Left forelimb (tissue), 1 donor: ENCODE results near the gene MYO9B.
A peak's percentile ranks its signal among the peaks of the same experiment; 100 is the strongest.

ENCODE experiments used
- DNase-seq: peaks from one replicate; pipeline ENCODE4 v3.0.0-alpha.2; 2018; ENCODE audit warnings: low spot score

The MYO9B gene, protein sequence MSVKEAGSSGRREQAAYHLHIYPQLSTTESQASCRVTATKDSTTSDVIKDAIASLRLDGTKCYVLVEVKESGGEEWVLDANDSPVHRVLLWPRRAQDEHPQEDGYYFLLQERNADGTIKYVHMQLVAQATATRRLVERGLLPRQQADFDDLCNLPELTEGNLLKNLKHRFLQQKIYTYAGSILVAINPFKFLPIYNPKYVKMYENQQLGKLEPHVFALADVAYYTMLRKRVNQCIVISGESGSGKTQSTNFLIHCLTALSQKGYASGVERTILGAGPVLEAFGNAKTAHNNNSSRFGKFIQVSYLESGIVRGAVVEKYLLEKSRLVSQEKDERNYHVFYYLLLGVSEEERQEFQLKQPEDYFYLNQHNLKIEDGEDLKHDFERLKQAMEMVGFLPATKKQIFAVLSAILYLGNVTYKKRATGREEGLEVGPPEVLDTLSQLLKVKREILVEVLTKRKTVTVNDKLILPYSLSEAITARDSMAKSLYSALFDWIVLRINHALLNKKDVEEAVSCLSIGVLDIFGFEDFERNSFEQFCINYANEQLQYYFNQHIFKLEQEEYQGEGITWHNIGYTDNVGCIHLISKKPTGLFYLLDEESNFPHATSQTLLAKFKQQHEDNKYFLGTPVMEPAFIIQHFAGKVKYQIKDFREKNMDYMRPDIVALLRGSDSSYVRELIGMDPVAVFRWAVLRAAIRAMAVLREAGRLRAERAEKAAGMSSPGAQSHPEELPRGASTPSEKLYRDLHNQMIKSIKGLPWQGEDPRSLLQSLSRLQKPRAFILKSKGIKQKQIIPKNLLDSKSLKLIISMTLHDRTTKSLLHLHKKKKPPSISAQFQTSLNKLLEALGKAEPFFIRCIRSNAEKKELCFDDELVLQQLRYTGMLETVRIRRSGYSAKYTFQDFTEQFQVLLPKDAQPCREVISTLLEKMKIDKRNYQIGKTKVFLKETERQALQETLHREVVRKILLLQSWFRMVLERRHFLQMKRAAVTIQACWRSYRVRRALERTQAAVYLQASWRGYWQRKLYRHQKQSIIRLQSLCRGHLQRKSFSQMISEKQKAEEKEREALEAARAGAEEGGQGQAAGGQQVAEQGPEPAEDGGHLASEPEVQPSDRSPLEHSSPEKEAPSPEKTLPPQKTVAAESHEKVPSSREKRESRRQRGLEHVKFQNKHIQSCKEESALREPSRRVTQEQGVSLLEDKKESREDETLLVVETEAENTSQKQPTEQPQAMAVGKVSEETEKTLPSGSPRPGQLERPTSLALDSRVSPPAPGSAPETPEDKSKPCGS (N-terminal part only)

DNA sequence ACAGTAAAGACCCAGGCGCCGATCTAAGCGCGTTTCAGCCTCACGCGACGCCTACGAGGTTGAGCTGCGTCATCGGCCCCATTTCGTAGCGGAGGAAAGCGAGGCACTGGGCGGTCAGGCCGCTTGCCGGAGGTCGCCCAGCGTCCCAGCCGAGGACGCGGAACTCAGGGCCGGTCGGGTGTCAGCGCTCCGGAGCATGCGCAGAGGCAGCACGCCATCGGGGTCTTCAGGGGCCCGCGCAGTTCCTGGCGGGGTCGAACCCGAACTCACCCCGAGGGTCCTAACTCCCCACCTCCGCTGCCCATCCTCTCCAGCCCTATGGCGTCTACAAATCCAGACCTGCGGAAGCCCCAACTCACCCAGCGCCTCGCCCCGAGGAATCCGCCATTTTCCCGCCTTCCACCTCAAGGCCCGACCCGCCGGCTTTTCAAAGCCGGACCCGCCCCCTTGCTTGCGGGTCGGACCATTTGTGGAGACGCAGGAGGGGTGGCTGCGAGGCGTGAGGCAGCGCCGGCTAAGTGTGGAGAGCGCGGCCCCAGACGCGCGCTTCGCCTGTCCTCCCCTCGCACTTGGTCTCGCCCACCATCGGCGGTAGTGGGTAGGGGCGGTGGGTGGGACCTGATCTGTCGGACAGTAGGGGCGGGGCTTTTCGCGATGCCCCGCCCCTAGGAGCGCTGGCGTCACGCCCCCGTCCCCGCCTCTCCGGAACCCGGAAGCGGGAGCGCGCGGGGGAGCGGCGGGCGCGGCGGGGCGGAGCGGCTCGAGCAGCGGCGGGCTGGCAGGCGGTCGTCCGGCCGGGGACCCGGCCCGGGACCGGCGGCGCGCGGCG, at the start of gene MYO9B, which contains the start of gene HAUS8:
Gene MYO9B (plus strand): TSS at position 743 of the 829 bp plus-strand sequence. CDS start 25,941 bp downstream, outside the sequence.
Gene HAUS8 (minus strand): TSS at position 418 of the 829 bp plus-strand sequence. CDS start 30 bp downstream, at position 388.
- peak; percentile 100 for DNase-seq

DNA sequence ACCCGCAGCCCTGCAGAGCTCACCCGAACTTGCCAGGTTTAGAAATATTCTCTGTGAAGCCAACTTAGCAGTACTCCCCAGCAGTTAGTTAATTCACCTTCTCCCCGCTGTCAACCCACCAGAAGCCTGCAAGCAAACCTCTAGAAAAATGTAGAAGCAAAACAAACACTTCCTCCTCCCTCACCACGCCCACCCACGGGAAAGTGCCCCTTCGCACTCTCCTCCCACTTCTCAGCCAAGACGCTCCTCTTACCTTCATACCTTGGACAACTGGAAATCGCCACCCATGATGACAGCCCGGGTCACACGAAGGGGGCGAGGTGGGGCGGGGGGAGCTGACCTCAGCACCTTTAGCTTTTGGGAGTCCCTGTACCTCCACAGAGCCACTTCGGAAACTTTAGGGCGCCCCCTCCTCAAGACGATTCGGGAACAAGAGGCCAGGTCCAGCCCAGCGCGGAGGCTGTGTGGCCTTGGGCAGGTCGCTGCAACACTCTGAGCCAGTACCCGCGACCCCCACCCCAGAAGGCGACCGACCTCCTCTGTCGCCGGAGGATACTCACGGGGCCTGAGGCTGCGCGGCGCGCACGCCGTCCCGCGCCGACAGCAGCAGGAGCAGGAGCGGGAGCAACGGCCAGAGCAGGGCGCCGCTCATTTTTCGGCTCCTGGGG, 49.5 kb upstream of the MYO9B start:
- no peak for DNase-seq

DNA sequence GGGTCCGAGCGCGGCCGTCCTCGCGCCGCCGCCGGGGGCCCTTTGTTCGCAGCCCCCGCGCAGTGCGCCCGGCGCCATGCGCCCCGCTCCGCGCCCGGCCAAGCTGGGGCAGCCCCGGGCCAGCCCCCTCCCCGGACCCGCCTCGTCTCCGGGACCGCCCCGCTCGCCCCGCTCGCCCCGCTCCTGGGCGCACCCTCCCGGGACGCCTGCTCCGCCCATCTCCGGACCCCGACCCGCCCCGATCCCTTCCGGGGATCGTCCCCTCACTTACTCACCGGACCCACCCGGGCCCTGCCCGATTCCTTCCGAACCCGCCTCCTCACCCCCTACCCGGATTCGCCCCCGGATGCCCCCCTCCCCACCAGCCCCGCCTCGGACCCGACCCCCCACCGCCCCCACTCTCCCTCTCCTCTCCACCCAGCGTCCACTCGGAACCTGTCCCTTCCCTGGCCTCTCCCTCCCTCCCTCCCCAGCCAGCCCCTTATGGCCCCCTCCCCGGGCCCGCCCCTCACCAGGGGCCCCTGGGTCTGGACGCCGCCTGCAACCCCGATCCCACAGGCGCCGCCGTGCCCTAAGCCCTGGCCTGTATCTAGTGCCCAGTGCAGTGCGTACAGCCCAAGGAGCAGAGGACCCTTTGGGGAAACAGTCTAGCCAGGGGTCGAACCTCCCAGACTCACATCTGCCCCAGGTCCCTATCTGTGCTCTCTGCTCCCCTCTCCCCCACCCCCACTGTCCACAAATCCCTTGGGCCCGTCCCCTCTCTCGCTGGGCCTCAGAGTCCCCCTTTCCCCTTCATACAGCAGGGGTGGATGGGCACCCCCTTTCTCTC, 48.7 kb upstream of the MYO9B start, which contains the start of gene CPAMD8:
Gene CPAMD8 (minus strand): TSS at position 105 of the 829 bp plus-strand sequence. CDS start 168 bp downstream, outside the sequence.
- DNase-seq, result no peak

DNA sequence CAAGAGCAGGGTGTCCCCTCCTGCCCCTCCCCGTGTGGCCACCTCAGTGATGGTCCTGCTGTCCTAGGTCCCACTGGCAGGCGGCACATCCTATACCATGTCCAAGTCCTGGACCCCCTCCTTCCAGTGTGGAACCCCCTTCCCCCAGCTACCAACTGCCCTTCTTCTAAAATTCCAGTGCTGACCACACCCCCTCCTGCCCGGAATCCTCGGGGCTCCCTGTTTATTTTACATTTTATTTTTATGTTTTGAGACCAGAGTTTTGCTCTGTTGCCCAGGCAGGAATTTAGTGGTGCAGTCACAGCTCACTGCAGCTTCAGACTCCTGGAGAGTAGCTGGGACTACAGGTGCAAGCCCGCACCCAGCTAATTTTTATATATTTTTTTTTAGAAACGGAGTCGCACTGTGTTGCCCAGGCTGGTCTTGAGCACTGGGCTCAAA, 48.0 kb upstream of the MYO9B start:
- DNase-seq, result no peak

DNA sequence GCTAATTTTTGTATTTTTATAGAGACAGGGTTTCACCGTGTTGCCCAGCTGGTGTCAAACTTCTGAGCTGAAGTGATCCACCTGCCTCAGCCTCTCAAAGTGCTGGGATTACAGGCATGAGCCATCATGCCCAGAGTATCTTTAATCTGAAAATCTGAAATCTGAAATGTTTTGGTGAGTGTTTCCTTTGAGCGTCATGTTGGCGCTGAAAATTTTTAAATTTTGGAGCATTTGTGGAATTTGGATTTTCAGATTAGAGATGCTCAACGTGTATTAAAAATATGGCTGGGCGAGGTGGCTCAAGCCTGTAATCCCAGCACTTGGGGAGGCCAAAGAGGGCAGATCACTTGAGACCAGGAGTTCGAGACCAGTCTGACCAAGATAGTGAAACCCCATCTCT, 43.8 kb upstream of the MYO9B start:
- DNase-seq, result no peak

DNA sequence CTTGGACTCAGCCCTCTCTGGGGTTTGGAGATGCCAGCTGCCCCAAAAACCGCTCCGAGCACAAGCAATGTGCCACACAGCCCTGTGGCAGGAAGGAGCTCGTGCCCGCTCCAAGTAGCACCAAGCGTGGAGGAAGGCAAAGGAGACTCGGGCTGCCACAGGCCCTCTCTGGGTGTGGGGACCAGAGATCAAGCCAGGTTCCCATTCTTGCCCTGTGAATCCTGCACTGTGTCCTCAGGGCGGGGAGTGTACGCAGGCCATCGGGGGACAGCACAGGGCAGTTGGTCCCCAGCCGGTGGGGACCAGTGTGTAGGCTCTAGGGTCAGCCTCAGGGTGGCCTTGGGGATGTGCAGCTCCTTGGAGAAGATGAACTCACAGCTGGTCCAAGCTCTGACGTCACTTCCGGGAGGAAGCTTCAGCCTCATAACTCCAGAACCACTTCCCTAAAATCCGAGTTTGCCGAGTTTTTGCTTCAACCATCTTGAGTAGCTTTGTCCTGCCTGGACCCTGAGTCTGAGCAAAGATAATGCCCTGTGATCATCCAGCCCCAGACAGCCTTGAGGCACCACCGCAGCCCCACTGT, 39.6 kb upstream of the MYO9B start:
- DNase-seq, result no peak

DNA sequence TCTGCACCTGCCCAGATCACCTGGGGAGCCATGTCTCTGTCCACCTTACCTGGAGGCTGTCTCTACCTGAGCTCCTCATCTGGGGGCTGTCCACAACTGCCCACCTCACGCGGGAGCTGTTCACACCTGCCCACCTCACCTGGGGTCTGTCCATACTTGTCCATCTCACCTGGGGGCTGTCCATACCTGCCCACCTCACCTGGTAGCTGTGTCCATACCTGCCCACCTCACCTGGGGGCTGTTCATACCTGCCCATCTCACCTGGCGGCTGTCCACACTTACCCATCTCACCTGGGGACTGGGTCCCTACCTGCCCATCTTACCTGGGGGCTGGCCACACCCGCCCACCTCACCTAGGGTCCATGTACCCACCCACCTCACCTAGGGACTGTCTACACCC, 38.9 kb upstream of the MYO9B start:
- no peak for DNase-seq

DNA sequence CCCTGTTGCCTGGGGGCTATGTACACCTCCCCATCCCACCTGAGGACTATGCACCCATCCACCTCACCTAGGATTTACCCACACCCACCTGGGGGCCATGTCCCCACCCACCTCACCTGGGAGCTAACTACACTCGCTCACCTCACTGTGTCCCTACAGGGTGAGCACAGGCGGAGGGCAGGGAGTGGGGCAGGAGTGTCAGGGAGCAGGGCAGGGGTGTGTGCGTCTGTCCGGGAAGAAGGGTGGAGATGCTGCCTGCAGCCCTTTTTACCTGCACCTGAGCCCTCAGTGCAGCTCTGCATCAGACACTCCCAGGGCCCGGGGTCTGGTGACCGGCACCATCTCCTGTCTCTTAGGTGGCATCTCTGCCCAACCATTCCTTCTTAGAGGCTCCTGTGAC, 38.4 kb upstream of the MYO9B start:
- DNase-seq, result no peak

DNA sequence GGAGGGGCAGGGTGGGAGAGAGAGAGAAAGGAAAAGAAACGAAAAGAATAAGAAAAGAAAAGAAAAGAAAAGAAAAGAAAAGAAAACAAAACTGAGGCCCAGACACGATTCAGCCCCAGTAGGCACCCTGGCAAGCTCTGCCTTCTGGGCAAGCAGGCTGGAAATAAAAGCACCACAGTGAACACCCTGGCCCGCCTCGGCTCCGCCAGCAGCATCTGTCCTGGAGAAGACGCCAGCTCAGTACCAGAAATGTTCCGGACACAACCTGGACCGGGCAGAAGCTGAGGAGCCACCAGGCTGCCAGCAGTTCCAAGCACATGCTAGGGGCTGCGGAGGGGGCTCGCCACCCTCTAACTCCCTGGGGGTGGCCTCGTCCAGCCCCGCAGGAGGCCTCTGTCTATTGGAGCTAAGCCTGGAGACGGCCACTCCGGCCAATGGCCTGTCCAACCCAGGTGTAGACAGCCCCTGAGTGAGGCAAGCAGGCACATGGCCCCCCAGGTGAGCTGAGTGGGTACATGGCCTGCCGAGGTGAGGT, 37.5 kb upstream of the MYO9B start:
- no peak for DNase-seq

DNA sequence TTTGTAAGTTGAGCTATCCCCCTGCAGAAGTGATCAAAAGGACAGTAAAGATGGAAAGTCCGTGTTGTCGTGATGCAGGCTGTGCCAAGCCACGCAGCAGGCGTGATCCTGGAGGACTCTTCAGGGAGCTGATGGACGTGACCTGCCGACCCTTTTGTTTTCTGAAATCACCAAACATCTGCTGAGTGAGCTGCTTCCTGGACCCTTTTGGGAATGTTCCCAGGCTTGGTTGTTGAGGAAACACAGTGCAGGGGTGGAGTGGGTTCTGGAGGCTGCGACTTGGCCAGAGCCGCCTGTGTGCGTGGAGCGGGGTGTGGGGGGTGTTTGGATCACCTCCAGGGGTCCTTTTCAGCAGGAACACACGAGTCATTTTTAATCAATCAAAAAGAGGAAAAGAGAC, 33.6 kb upstream of the MYO9B start:
- no peak for DNase-seq

DNA sequence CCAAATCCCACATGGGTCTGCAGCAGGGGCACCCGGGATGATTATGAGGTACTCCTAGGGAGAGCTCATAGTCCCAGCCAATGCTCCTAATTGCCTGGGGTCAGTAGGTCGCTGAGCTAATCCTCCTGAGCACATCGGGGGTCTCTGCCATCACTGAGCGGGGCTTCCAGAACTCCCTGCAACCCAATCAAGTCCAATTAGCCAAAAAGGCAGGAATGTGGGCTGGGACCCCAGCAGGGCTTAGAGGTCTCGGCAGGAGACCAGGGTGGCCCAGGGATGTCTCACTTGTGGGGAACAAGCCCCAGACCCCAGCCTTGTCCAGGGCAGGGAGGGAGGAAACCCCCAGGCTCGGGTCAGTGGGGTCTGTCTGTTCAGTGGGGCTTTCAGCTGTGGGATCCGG, 31.8 kb upstream of the MYO9B start:
- DNase-seq, result no peak

DNA sequence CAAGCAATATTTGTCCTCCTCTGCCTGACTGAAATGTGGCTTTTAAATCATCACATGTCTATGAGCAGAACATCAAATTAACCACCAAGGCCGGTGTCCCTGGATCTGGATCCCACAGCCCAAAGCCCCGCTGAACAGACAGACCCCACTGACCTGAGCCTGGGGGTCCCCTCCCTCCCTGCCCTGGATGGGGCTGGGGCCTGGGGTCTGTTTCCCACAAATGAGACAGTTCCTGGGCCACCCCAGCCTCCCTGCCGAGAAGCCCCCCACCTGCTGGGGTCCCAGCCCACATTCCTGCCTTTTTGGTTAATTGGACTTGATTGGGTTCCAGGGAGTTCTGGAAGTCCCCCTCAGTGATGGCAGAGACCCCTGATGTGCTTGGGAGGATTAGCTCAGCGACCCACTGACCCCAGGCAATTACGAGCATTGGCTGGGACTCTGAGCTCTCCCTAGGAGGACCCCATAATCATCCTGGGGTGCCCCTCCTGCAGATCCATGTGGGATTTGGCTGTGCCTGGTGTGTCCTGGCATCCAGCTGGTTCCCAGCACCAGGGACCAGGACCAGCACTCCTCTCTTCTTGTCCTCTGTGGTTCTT, 29.6 kb upstream of the MYO9B start:
- no peak for DNase-seq

DNA sequence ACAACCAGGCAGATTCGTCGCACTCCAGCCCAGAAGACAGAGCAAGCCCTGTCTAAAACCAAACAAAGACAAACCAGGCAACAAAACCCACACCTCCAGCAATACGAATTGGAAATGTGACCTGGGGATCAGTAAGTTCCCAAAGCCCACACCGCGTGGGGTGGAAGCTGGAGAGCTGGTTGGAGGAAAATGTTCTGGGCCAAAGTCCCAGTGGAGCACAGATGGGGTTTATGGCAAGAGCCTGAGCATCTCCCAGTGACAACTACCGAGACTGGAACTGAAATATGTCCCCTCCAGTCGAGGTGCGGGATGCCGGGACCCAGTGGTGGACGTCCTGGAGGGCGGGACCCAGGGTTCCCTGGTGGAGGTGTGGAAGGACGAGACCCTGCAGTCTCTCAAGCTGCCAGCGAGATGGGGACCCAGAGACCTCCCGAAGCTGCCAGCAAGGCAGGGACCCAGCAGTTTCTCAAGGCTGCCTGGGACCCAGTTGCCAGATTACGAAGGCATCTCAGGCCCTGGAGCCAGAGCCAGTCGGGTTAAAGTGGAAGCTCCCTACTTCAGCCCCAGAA, 26.6 kb upstream of the MYO9B start:
- DNase-seq, result no peak

DNA sequence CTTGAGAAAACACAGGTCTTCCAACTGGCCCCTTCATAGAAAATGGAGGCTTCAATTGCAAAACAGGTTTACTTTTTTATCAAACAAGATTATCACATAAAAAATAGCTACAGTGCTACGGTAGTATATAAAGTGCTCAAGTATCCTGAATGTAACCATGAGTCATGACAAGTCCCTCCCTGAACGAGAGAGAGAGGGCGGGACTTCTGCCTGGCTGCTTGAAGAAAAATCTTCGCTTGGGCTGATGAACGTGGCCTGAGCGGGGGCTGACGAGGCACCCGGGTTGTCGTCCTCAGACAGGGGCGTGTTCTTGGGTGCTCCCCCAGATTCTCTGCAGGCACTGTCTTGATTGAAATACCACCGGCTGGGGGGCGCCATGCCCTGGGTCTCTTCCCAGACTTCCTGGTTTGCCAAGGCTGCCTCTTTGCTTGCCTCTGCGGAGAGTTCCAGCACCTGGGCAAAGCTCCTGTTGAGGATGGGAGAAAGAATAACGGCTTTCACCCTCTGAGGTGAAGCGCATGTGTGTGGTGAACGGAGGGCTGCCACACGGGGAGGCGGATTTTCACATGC, 25.8 kb upstream of the MYO9B start:
- DNase-seq, result no peak

DNA sequence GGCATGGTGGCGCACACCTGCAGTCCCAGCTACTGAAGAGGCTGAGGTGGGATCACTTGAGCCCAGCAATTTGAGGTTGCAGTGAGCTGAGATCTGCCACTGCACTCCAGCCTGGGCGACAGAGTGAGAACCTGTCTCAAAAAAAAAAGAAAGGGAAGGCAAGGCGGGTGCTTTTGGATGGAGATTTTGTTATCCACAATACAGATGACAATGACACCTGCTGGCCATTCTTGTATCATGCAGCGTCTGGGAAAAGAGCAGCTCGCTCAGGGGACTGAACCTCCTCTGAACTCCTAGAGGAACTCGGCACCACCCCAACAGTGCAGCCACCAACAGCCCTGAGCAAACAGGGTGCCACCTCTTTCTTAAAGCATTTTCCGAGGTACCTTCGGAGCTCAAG, 23.1 kb upstream of the MYO9B start:
- no peak for DNase-seq

DNA sequence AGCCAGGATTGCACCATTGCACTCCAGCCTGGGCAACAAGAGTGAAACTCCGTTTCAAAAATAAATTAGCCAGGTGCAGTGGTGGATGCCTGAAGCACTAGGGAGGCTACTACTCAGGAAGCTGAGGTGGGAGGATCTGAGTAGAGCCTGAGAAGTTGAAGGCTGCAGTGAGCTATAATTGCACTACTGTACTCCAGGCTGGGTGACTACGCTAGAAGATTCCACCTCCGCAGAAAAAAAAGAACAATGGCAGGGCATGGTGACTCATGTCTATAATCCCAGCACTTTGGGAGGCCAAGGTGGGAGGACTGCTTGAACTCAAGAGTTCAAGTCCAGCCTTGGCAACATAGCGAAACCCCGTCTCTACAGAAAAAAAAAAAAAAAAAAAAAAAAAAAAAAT, 20.8 kb upstream of the MYO9B start:
- DNase-seq, result no peak

DNA sequence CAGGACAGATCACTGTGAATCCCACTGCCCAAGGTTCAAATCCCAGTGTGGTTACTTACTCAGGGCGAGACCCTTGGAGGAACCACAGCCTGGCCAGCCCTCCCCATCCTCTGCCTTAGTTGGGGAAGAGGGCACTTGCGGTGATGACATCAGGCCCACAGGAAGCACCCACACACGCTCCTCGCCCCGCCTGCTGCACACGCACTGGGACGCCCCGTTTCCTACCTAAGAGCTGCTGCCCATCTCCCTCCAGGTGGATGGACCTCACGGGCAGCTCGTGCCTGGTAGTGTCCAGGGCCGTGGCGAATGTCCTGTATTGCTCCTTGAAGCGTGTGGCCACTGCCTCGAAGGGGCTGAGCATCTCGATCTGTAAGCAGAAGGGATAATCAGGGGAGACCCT, 19.9 kb upstream of the MYO9B start:
- DNase-seq, result no peak

DNA sequence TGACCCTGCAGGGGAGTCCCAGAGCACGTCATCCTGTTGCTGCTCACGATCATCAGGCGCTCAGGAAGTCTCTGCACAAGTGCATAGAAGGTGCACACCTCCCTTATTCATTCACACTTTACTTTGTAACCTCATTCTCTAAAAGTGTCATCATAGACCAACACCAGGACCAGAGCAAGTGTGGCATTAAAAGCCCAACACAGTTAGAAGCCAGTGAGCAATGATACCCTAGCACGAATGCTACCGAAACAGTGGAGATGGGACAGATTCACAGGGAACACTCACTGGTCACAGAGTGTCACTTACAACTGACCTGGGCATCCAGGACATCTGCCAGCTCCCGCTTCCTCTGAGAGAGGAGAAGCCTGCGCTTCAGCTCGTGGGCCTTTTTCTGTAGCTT, 17.3 kb upstream of the MYO9B start:
- no peak for DNase-seq
